Left hindlimb (tissue), 1 donor: Measurements from ENCODE around the gene AVEN.
"Not testable (repeated sequence)": the region's sequence is repeated elsewhere in the genome, so short reads cannot be mapped to it uniquely, and the experiment has no call there.

Experiments used
- DNase-seq: peaks from one replicate; pipeline ENCODE4 v3.0.0-alpha.2; 2018

The AVEN gene, protein sequence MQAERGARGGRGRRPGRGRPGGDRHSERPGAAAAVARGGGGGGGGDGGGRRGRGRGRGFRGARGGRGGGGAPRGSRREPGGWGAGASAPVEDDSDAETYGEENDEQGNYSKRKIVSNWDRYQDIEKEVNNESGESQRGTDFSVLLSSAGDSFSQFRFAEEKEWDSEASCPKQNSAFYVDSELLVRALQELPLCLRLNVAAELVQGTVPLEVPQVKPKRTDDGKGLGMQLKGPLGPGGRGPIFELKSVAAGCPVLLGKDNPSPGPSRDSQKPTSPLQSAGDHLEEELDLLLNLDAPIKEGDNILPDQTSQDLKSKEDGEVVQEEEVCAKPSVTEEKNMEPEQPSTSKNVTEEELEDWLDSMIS

DNA sequence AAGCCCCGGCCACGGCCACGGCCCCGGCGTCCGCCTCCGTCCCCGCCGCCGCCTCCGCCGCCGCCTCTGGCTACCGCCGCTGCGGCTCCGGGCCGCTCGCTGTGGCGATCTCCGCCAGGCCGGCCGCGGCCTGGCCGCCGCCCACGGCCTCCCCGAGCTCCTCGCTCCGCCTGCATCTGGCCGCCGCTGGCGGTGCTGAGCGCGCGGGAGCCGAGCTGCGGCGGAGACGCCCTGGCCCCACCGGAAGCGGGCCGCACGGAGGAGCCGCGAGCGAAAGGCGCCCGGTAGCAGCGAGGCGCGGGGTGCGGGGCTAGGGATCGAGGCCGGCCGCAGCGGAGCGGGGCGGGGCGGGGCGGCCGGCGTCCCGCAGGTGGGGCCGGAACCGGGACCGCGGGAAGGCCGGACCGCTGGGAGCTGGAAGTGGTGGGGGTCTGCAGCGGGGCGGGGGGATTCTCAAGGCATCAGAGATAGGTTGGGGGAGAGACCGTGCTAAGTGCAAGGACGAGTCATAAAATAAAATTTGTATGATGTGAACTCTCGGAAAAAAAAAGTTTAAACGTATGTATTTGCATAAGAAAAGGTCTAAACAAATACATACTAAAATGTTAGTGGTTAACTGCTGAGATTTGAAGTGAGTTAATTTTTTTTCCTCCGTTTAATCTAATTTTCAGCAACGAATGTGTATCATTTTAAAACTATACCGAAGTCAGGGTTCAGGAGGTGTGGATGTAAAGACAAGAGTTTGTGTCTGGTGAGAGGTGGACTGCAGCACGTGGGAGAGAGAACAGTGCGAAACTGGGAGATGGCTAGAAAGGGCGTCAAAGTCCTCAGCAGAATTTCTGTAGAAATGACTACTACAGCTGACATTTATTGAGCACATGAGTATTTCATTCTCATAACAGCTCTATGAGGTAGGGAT lies at the start of gene AVEN:
AVEN (minus strand) TSS at position 334 of the 919 bp plus-strand sequence; CDS start at position 176, 158 bp downstream.
- DNase-seq, result peak; percentile 69

DNA sequence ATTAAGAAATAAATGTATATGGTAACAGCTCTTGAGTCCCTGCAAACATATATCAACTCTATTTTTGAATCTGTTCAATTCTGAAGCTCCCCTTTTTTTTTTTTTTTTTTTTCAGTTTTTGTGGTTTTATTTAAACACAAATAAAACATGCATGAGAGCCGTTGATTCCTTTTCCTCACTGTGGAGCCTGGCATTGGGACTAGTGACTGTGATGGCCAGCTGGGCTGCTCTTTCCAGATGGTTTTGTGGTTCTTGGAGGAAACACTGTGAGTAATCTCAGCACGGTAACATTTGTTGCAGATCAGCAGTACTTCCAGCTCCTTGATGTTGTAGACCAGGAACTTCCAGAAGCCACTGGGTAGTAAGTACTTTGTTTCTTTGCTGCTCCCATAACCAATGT lies 46.7 kb upstream of the AVEN start:
- no peak for DNase-seq

DNA sequence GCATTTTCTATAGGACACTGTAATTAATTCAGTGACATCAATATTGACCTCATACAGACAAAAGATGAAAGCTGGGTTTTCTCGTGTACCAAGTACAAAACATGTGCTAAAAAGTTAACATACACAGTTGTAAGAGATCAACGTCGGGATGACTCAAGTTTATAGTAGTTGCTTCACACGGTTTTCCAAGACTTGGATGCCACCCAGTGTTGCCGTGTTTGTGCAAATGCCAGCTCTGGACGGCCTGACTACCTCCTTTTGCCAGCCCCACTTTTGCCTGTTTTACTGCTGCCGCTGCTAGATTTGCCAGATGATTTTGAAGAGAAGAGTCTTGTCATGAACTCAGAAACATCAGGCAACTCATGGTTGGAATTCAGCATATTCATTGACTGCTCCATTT lies 45.1 kb upstream of the AVEN start:
- no peak for DNase-seq

DNA sequence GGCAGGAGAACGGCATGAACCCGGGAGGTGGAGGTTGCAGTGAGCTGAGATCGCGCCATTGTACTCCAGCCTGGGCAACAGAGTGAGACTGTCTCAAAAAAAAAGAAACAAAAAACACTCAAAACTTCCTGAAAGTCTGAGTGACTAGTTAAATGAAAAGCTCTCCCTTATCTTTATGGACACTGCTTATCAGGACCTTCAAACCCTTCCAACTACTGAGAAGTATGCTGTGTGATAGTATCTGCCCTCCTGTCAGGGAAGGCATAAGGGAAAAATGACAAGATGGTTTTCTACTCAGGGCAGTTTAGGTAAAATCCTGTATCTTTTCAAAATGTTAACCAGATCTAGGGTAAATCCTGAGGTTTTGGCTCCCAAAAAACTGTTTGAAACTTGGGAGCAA lies 40.9 kb upstream of the AVEN start:
- no peak for DNase-seq

DNA sequence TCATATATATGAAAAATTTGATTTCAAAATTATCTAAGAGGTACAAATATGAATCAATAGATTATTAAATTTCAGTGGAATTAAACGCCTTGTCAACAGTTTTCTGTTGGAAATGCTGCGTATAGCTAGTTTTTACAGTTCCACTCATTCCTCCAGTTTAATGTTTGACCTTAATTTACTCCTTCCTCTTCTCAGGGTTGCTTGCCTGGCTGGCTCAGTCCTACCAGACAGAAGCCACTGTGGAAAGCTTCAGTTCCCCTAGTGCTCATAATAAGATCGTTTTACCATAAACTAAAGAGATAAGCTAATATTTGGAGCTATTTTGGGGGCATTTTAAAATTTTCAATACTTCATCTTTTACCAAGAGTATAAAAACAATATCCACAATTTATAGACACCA lies 39.9 kb upstream of the AVEN start:
- no peak for DNase-seq

DNA sequence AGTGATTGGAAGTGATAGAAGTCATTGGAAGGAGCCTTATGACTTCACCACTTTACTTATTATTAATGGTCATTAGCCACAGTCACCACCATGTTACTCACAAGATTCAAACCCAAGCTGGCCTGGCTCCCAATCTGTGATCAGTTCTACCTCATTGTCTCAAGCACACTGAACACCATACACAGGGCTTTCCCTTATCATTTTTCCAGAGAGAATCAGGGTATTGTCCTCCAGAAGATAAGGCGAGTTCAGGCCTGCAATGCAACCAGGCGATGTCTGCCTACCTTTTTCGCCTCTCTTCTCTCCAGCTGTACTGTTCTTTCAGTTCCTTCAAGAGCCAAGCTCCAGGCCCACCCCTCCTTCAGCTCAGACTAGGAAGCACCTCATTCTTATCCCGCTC lies 37.8 kb upstream of the AVEN start:
- no peak for DNase-seq

DNA sequence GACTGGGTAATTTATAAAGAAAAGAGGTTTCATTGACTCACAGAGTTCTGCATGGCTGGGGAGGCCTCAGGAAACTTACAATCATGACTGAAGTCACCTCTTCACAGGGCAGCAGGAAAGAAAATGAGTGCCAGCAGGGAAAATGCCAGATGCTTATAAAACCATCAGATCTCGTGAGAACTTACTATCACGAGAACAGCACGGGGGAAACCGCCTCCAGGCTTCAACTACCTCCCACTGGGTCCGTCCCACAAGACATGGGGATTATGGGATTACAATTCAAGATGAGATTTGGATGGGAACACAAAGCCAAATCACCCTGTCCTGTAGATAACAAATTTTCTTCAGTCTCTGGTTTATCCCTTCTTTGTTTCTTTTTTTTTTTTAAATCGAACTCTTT lies 31.0 kb upstream of the AVEN start:
- no peak for DNase-seq

DNA sequence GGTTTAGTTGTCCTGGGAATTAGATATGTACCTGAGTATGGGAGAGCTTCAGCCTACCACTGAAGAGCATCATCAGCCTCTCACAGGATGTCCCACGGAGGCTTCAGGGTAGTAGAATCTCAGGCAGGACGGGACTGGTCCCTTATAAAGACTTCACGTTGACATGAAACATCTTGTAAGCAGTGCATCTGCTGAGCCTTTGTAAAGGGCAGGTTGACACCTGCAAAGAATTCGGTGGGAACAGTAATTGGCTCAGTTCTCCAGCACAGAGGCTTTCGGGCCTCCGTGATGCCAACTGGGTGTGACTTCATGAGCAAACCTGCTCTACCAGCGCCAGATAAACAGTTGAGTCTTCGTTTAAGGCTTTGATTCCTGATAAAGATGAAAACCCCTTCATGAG lies 26.9 kb upstream of the AVEN start:
- no peak for DNase-seq

DNA sequence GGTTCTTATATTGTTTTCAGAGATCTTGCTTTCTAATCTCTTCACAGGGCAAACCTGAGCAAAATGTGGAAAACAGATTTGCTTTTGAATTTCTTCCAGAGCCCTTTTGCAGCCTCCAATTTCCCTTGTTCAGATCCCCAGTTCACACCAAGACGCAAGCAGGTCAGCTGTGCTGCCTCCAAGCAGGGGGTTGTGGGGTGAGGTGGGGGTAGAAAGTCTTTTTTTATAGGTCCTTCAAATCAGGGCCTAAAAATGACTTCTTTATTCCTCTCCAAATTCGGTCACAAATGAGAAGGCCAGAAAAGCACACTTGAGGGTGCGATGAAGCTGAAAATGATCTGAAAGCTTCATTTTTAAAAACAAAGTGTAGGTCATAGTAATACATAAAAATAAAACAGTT lies 26.3 kb upstream of the AVEN start:
- no peak for DNase-seq

DNA sequence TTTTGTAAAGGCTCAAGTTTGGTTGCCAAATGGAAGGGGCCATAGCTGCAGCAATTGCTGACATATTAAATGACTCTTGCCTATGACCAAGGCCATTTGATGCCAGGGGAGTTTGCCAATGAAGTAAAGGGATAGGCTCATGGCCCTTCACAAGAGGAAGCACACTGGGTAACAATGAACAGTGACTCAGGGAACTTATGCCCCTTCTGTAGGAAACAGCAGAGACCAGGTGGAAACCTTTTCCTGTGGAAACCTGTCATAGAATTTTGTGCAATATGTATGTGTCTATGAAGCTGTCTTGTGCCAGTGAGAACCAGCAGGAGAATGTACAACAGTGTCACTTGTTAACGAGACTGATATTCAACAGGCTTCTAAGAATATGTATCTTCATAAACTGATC lies 25.4 kb upstream of the AVEN start:
- no peak for DNase-seq

DNA sequence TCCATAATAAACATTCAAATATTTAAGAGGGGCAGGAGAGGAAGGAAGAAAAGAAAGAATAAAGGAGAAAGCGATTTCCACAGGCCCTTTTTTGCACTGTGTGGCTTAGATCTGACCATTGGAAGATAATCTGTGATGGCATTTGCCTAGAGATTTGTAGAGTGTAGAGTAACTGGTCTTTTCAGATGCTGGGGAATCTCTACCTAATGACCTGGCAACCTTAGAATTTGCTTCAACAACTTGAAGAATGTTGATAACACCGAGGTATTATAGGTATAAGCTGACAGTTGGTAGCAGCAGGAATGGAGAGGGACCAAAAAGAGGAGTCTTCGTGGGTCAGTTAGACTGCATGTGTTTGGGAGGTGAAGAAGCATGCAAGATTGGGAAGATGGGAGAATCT lies 20.9 kb upstream of the AVEN start:
- DNase-seq, result no peak

DNA sequence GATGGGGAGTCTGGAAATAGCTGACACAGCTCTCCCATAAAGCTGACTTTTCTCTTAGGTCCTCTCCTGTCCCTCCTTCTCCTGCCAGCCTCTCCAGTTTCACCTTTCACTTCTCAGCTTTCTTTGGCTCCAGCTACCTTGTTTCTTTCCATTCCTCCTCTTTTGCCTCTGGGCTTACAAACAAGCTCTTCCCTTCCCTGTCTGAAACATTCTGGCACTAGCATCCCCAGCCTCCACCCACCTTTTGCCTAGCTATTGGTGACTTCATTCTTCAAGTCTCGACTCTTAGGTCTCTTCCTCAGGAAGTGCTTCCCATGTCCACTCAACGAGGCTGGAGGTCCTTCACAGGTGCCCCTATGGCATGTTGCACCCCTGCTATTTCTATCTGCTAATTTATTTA lies 20.5 kb upstream of the AVEN start:
- no peak for DNase-seq

DNA sequence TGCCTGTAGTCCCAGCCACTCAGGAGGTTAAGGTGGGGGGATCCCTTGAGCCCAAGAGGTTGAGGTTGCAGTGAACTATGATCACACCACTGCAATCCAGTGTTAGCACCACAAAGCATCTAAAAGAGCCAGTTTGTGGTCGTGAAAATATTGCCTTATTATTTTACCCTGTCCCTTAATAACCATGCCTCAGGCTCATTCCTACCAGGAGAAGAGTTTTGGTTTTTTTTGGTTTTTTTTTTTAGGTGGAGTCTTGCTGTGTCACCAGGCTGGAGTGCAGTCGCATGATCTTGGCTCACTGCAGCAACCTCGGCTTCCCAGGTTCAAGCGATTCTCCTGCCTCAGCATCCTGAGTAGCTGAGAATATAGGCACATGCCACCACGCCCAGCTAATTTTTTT lies 17.9 kb upstream of the AVEN start:
- DNase-seq, result no peak

DNA sequence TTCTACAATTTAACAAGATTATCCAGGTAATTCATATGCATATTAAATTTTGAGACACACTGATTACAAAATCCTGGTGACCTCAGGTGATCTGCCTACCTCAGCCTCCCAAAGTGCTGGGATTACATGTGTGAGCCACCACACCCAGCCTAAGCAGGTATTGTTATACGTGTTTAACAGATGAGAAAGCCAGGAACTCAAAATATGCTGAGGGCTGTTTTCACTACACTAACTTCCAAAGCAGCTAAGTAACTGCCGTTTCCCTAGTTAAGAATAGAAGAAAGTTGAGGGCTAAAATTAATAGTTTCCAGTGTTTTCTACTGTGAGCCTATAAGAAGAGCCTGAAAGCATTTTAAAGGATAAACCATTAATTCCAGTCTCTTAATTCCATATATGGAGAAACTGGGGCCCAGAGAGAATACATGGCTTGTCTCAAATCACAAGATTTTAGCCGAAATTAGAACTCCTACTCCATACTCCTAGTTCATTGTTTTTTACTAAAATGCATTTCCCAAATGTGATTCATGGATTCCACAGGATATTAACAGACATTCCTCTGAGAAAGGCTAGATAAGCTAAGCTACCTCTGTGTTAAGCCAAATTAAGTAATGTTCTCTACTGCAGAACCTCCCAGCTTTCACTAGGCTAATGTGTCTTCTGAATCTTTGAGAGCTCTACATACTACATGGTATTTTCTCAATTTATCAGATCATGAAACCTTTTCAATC lies 17.0 kb upstream of the AVEN start:
- no peak for DNase-seq

DNA sequence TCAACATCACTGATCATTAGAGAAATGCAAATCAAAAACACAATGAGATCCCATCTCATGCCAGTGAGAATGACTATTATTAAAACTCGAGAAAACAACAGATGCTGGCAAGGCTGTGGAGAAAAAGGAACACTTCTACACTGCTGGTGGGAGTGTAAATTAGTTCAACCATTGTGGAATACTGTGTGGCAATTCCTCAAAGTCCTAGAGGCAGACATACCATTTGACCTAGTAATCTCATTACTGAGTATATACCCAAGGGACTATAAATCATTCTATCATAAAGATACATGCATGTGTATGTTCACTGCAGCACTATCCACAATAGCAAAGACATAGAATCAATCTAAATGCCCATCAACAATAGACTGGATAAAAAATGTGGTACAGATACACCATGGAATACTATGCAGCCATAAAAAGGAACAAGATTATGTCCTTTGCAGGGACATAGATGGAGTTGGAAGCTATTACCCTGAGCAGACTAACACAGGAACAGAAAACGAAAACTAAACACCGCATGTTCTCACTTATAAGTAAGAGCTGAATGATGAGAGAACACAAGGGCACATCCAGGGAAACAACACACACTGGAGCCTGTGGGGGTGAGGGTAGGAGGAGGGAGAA lies 15.2 kb upstream of the AVEN start:
- no peak for DNase-seq

DNA sequence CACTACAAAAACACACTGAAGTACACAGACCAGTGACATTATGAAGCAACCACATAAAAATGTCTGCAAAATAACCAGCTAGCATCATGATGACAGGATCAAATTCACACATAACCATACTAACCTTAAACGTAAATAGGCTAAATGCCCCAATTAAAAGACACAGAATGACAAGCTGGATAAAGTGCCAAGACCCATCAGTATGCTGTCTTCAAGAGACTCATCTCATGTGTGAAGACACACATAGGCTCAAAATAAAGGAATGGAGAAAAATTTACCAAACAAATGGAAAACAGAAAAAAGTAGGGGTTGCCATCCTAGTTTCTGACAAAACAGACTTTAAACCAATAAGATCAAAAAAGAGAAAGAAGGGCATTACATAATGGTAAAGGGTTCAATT lies 11.4 kb upstream of the AVEN start:
- not testable (repeated sequence) for DNase-seq

DNA sequence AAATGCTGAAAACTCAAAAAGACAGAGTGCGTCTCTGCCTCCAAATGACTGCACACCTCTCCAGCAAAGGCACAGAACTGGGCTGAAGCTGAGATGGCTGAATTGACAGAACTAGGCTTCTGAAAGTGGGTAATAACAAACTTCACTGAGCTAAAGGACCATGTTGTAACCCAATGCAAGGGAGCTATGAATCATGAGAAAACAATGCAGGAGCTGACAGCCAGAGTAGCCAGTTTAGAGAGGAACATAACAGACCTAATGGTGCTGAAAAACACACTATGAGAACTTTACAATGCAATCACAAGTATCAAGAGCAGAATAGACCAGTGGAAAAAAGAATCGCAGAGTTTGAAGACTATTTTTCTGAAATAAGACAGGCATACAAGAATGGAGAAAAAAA lies 10.1 kb upstream of the AVEN start:
- no peak for DNase-seq

DNA sequence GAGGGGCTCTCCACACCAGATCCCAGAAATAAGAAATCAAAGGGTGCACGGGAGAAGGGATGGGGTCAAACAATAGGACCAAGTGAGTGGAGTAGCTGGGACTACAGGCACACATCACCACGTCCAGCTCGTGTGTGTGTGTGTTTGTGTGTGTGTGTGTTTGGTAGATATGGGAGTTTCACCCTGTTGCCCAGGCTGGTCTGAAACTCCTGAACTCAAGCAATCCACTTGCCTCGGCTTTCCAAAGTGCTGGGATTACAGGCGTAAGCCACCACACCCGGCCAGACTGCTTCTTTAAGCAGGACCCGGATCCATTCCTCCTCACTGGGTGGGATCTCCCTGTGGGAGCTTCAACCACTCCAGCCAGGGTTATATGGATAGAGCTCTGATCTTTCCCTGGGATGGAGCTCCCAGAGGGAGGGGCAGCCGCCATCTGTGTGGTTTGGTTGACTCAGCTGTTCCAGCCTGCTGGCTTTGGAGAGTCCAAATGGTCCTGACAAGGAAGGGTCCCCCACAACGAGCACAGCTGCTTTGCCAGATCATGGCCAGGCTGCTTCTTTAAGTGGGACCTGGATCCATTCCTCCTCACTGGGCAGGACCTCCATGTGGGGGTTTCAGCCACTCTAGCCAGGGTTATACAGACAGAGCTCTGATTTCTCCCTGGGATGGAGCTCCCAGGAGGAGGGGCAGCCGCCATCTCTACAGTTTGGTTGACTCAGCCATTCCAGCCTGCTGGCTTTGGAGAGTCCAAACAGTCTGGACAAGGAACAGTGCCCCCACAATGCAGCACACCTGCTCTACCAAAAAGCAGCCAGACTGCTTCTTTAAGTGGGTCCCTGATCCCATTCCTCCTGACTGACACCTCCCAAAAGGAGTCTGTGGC lies 9.1 kb upstream of the AVEN start:
- no peak for DNase-seq

DNA sequence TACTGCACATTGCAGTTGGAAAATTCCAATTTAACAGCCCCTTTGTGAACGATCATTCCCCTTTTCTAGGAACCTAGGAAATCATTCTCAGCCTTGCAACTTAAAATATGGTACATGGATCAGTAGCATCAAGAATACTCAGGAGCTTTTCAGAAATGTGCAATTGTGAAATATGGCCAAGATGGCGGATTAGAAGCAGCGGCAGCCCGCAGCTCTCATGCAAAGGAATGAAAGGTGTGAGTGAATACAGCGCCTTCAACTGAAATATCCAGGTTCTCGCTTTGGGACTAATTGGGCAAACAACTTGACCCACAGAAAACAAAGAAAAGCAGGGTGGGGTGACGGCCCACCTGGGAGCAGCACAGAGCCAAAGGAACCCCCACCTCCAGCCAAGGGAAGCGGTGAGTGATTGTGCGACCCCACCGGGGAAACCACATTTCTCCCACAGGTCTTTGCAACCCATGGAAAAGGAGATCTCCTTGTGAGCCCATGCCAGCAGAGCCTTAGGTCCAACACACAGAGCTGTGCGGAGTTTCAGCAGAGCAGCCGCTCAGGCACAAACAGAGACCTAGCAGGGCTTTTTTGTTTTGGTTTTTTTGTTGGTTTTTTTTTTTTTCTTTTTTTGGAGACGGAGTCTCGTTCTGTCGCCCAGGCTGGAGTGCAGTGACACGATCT lies 7.6 kb upstream of the AVEN start:
- no peak for DNase-seq

DNA sequence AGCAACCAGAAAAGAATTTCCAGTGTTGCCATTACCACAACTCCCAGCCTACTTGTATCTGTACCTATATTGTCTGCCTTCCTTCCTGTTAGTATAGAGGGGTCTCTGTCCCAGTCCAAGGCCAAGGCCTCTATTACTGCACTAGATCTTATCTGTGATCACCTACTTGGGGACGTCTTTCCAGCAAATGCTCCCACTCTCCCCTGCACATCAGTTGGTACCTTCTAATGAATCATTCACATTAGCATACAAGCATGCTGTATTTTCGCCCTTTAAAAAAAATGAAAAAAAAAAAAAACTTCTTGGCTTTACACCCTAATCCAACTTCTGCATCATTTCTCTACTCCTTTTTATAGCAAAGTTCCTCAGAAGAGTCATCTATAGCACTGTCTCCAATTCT lies 4.8 kb upstream of the AVEN start:
- DNase-seq, result no peak

DNA sequence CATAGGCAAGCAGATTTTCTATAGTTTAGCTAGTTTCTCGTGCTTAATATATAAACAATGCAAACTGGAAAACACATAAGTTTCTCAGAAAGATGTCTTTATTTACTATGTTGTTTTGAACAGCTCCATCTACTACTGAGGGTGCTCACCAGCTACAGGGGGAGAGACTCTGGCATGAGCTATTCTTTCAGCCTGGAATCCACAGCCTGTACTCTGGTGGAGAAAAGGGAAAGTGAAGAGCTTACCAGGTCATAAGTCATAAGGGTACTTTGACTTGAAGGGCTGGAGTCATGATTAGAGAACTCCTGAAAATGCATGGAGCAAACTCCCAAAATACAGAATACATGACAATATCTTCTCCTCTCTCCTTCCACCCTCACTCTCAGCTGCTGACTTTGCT lies 4.4 kb upstream of the AVEN start:
- no peak for DNase-seq

DNA sequence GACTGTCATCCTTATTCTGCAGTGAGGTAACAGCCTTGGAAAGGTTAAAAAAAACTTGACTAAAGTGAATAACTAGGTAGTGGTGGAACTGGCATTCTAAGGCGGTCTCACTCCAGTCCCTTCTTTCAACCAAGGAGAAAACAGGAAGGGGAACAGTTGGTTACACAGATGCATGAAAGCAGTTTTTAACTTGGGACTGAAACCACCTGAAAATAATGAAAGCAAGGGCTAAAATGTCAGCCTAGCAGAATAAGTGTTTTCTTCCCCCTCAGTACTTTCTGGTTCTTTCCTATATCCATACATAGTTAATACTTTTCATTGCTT lies 748 bp upstream of the AVEN start:
- no peak for DNase-seq
